Mesothelial cell of epicardium (in vitro differentiated cells): Measurements from ENCODE around the gene FSHR. TPM values are rescaled to one million over a fixed set of nuclear protein-coding genes. Genes with fewer than 3 reads are reported as not detected.

ENCODE experiments used
- DNase-seq, 2 experiments: peaks; one replicate each; pipeline ENCODE4 v3.0.0; 2021; ENCODE audit warnings: low spot score in 2 of 2; ENCODE audit not compliant: unreplicated experiment in 2 of 2
- H3K27ac Mint-ChIP-seq: 2 replicates; pipeline ENCODE4 v1.8.0; 2021; ENCODE audit warnings: mixed read lengths
- H3K27me3 Mint-ChIP-seq: 2 replicates; pipeline ENCODE4 v1.8.0; 2021; ENCODE audit warnings: low read depth, mixed read lengths
- H3K36me3 Mint-ChIP-seq: 2 replicates; pipeline ENCODE4 v1.8.0; 2021; ENCODE audit warnings: mixed read lengths
- H3K4me1 Mint-ChIP-seq: 2 replicates; pipeline ENCODE4 v1.8.0; 2021; ENCODE audit warnings: mixed read lengths
- H3K4me3 Mint-ChIP-seq: 2 replicates; pipeline ENCODE4 v1.8.0; 2021; ENCODE audit warnings: mild to moderate bottlenecking, moderate library complexity, mixed read lengths
- H3K9me3 Mint-ChIP-seq: 2 replicates; pipeline ENCODE4 v1.8.0; 2021; ENCODE audit warnings: mixed read lengths
- total RNA-seq: library from RNA; stranded (reverse); gene quantifications from 3 replicates; pipeline ENCODE4 v1.2.1, GENCODE V29; 2021
- TF ChIP-seq, protein P1 (sequence below): fragments of 200-600 bp; sonication (generic); IDR thresholded peaks from one replicate; pipeline ENCODE4 v1.5.0; 2021; ENCODE audit warnings: antibody characterized with exemption; ENCODE audit not compliant: unreplicated experiment

Gene FSHR
- total RNA-seq, 1 donor from 2014 or later, result not detected

DNA sequence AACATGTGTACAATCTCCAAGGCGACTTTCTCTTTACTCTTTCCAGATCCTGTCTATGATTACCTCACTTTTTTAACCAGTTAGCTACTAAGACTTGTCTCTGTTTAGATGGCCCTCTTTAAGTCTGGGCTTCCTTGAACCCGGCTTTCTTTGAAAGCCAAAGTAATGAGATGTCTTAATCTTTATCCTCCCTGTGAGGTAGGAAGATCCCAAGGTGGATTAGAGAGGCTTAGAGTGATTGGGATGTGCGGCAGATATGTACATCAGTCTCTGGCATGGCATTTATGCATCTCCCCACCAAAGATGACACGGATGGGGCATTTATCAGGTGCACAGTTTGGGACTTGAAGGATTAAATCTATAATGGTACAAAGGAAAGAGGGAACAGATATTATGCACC lies 186.3 kb downstream of the FSHR start:
- Mint-ChIP-seq H3K27me3 (peaks cover 2% of the 10 kb centered on the region), H3K27ac (no peak overlapping the region), H3K9me3 (no peaks in the 10 kb centered on the region), H3K4me1 (no peaks in the 10 kb centered on the region), H3K4me3 (no peak overlapping the region), H3K36me3 (no peaks in the 10 kb centered on the region)
- no peak for DNase-seq
- TF ChIP-seq, protein P1, sequence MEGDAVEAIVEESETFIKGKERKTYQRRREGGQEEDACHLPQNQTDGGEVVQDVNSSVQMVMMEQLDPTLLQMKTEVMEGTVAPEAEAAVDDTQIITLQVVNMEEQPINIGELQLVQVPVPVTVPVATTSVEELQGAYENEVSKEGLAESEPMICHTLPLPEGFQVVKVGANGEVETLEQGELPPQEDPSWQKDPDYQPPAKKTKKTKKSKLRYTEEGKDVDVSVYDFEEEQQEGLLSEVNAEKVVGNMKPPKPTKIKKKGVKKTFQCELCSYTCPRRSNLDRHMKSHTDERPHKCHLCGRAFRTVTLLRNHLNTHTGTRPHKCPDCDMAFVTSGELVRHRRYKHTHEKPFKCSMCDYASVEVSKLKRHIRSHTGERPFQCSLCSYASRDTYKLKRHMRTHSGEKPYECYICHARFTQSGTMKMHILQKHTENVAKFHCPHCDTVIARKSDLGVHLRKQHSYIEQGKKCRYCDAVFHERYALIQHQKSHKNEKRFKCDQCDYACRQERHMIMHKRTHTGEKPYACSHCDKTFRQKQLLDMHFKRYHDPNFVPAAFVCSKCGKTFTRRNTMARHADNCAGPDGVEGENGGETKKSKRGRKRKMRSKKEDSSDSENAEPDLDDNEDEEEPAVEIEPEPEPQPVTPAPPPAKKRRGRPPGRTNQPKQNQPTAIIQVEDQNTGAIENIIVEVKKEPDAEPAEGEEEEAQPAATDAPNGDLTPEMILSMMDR, result no peak

DNA sequence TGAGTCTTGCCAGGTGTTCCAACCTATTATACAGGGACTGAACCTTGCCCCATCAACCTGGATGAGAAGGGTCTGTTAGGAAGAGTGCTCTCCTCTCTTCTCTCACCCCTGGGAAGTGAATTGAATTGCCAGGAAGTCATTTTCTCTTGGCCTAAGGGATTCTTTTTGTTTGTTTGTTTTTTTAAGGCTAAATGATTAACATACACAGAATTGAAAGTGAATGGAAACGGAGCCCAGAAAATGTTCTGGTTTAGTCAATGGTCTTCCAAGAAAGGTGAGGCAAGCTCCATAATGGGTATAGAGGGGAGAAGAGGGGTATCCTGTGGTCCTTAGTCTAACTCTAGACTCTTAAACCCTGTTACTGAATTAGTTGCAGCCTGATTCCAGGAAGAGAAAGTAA lies 189.1 kb downstream of the FSHR start:
- Mint-ChIP-seq H3K4me1 (no peaks in the 10 kb centered on the region), H3K36me3 (no peaks in the 10 kb centered on the region), H3K27me3 (peaks cover 2% of the 10 kb centered on the region), H3K4me3 (no peak overlapping the region), H3K27ac (no peak overlapping the region), H3K9me3 (no peaks in the 10 kb centered on the region)
- TF ChIP-seq, protein P1, result no peak
- DNase-seq, result no peak

DNA sequence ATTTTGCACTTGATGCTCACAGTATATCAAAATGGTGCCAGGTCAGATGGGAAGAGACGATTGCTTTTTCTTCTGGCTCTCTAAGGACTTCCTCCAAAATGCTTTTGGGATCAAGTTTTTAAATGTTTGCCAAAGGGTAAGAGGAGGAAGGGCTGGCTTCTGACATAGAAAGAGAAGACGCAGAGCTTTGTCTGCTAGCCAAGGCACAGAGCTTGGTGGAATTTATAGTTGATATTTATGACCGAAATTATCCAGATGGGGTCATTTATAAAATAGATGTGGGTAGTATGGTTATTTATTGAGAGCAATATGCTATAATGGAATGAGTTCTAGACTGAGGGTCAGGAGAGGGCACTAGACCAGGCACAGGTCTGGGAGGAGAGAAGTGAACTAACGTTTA lies 193.3 kb downstream of the FSHR start:
- Mint-ChIP-seq H3K9me3 (no peaks in the 10 kb centered on the region), H3K27ac (no peak overlapping the region), H3K27me3 (no peaks in the 10 kb centered on the region), H3K4me3 (no peak overlapping the region), H3K4me1 (peaks cover 3% of the 10 kb centered on the region), H3K36me3 (no peaks in the 10 kb centered on the region)
- no peak for DNase-seq
- TF ChIP-seq, protein P1, result no peak

DNA sequence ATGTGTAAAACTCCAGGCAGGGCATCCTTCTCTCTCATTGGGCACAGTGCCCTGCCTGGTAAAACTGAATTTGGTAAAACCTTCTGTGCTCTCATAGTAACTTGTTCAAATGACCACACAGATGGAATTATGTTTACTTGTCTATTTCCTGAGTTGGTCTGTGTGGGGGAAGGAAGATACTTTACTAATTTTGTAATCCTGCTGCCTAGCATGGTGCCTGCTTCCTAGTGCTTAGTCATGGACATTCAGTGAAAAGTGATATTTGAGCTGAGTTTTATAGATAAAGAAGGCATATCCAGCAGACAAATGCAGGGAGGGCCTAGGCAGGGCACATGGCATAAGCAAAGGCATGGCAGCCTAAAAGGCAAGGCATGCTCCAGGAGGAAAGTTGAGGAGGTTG lies 199.4 kb downstream of the FSHR start:
- Mint-ChIP-seq H3K36me3 (no peaks in the 10 kb centered on the region), H3K9me3 (no peaks in the 10 kb centered on the region), H3K4me3 (no peak overlapping the region), H3K27ac (peak overlapping the region; percentile 4), H3K4me1 (peaks cover 18% of the 10 kb centered on the region), H3K27me3 (no peaks in the 10 kb centered on the region)
- TF ChIP-seq, protein P1, result no peak
- DNase-seq, result no peak

DNA sequence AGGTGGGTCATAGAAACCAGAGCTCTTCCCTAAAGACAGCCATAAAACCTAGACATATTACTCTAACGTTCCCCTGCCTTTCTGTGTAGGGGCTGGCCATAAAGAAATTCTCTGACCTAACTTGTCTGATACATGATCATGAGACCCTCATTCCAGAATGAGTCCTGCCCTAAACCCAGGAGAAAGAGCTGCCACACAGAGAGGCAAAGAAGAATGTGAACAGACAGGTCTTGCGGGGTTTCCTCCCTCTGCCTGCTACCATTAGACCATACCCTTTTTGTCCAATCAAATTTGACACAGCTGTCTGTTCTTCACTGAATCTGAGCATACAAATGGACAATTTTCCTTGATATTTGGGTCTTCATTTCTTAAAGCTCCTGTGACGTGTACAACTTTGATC lies 200.0 kb downstream of the FSHR start:
- peaks cover 18% of the 10 kb centered on the region for H3K4me1 Mint-ChIP-seq
- peak overlapping the region; percentile 66 for H3K27ac Mint-ChIP-seq
- DNase-seq, result no peak
- no peaks in the 10 kb centered on the region for H3K36me3 Mint-ChIP-seq
- no peaks in the 10 kb centered on the region for H3K27me3 Mint-ChIP-seq
- no peak overlapping the region for H3K4me3 Mint-ChIP-seq
- H3K9me3 Mint-ChIP-seq, result no peaks in the 10 kb centered on the region
- TF ChIP-seq, protein P1, result no peak

DNA sequence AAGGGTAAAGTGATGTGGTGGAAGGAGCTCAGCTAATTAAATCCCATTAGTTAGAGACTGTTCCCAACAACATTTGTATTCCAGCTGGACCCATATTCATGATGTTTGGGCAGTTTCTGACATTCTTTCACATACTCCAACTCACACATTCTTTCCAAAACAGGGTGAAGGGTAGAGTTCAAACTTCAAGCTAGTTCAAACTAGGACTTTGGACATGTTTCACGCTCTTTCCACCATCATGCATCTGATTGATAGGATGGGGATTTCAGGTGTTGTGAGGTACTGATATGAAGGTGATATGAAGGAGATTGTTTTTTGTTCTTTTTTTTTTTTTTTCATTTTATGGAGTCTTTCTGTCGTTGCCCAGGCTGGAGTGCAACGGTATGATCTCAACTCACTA lies 201.7 kb downstream of the FSHR start:
- no peak for DNase-seq
- Mint-ChIP-seq H3K4me1 (peaks cover 30% of the 10 kb centered on the region), H3K27ac (no peak overlapping the region), H3K27me3 (no peaks in the 10 kb centered on the region), H3K36me3 (no peaks in the 10 kb centered on the region), H3K9me3 (no peaks in the 10 kb centered on the region), H3K4me3 (no peak overlapping the region)
- TF ChIP-seq, protein P1, result no peak
